ENCODE measurements around the gene MCEMP1.
A peak's percentile ranks its signal among the peaks of the same experiment; 100 is the strongest.

The MCEMP1 gene, protein sequence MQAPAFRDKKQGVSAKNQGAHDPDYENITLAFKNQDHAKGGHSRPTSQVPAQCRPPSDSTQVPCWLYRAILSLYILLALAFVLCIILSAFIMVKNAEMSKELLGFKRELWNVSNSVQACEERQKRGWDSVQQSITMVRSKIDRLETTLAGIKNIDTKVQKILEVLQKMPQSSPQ

DNA sequence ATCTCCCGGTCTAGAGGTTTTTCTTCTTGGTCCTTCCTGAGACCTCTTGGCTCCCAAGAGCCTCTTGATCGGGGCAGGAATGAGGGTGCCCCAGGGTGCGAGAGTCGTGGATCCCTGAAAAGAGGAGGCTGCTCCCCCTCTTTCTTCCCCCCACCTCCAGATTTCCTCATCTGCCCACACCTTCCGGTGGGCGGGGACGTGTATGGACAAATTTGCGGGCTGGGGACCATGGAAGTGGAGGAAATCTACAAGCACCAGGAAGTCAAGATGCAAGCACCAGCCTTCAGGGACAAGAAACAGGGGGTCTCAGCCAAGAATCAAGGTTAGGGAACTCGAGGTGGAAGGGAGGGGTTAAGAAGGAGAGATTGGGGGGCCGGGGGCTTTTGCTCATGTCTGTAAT lies at the start of gene MCEMP1:
MCEMP1 (plus strand) TSS at position 237 of the 400 bp plus-strand sequence; CDS start at position 268, 31 bp downstream.
- DNase-seq = no peak

DNA sequence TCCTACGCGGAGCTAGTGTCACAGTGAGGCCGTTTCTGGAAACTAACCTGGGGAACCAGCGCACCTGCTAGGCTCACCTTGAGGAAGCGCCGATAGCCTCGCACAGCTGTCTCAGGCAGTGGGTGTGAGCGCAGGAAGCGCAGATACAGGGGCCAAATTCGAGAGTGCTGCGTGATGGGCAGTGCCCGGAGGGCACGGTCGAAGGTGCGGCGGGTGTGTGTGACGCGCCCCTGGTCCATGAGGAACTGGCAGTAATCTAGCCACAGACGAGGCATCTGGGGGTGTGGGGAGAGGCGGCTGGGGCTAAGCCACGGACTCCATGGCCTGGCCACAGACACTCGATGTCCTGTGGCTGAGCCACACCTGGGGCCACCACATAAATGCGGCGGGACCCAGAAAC lies 49.7 kb upstream of the MCEMP1 start:
- DNase-seq = no peak

DNA sequence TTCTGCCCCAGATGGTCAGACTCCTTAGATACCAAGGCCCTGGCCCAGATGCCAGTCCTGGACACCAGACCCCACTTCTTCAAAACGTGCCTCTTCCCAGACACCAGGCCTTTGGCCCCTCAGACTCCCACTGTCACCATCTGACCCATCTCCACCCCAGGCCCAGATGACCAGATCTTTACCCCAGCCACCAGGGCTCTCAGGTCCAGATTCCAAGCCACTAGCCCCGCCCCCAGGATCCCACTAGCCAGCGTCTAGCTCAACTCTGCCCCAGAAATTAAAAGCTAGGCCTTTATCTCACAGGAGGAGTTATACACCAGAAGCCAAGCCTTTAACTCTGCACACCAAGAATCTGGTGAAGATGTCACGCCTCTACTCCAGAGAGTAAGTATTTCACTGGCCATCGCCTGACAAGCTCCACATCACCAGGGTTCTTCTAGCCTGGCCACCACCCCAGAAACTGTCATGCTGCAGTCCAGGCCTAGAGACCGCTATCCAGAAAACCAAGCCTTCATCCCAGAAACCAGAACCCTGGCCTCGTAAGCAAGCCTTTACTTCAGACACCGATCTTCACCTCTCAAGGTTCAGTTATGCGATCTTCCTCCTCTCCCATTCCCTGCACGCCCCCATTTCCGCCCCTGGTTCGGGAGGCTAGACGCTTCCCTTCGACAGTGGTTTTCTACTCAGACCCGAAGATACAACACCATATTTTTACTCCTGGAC lies 48.1 kb upstream of the MCEMP1 start:
- DNase-seq = no peak

DNA sequence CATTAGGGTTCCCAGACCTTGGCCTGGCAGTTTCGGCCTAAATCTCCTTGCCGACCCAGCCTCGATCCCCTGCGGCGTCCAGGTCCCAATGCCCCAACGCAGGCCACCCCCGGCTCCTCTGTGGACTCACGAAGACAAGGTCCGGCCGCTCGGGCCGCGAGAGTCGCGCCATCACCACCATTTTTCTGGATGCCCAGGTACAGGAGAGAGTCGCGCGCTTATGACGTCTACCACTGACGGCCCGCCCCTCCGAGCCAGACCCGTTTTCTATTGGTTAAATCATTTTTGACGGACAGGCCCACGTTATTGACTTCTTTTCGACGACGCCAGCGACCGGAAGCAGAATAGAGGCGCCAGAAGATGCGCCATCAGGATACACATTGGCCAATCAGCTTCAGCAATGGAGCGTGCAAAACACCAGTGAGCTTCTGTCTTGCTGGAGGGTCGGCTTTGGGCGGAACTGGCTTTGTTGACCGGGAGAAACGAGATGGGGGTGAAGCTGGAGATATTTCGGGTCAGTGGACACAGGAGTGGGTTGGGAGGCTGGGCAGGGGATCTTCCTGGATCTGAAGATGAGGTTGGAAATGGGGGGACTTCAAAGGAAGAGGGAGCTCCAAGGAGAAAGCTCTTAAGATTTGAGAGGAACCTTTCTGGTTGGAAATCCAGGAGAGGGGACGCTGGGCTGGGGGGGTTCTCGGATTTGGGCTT lies 47.4 kb upstream of the MCEMP1 start, which contains the start of the genes PET100 and XAB2:
PET100 (plus strand) TSS at position 447 of the 708 bp plus-strand sequence; CDS start at position 488, 41 bp downstream.
XAB2 (minus strand) TSS at position 199 of the 708 bp plus-strand sequence; CDS start at position 181, 18 bp downstream.
- peak; percentile 93 for DNase-seq

DNA sequence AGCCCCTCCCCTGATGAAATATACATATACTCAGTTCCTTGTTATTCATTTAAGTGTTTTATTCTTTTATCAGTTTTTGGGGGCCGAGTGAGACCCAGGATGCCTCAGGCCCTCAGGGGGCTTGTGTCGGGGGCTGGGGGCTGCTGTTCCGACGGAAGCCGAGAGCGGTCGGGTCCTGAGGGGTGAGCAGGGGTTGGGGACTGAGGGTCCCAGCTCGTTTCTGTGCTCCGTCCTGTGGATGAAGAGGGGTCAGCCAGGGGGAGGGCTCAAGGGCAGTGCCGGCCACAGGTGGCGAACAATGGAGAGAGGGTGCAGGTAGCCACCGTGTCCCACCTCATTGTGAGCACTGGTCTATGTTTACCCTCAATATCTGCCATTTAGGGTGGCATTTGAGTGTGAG lies 45.3 kb upstream of the MCEMP1 start:
- no peak for DNase-seq

DNA sequence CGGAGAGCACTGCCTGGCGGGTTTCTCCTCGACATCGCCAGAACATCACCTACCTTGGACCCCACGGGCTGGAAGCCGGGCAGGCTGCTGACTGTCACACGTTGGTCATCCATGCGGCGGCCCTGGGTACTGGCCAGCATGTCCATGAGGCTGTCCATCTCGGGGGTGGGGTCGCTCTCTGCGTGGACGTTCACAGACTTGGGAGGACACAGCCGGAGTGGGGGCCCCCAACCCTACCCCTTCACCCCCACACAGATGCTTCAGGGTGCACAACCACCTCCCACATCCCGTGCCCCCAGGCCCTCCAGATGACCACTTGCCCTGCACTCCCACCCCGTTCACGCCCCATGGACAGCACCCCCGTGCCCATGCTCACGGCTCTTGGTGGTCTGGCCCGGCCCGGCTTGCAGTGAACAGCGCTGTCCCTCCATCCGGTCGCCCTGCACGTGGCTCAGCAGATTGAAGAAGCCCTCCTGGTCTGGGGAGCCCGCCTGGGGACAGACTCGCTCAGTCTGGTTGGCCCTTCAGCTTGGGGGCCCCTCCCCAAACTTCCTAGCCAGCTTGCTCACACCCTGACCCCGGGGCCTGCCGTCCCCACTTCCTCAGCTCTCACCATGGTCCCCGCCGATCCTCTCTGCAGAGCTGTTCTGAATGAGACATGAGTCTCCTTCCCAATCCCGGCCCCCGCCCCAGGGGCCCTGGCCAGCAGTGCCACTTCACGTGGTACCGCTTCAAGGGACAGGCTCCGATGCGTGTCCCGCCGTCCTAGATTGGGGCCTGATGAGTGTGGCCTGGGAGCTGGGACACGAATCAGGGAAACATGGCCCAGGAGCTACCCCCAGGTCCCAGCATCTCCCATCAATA lies 44.3 kb upstream of the MCEMP1 start:
- DNase-seq = no peak

DNA sequence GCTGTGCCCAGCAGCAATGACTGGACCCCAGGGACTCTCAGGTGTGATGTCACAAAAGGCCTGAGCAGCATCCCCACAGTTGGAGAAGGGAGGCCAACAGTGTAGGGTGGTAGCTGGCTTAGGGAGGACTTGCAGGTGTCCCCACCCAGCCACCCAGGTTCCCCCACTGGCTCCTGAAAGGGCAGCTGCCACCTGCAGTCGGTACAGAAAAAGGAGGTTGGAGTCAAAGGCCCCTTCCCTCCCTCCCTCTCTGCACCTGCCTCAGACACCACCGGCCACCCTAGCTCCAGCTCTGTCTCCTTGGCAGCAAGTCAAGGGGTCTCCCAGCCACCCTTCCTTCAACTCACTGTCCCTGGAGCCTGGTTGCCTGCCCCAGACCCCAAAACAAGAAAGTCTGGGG lies 43.2 kb upstream of the MCEMP1 start, which contains the start of gene PCP2:
PCP2 (minus strand) TSS at position 22 of the 400 bp plus-strand sequence. CDS start 262 bp downstream, outside the sequence.
- DNase-seq = no peak

DNA sequence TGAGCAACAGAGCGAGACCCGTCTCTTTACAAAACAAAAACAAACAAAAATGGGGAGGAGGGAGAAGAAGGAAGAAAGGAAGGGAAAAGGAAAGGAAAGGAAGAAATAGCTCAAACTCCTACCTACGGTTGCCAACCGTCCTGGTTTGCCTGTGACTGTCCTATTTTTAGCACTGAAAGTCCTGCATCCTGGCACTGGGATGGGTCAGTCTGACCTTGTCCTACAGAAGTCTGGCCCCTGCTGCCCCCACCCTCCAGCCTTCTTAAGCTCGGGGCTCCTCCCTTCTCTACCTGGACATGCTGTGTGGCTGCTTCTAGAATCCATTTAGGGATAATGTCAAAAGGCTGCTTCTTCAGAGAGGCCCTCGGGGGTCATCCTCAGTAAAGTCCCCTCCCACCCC lies 41.2 kb upstream of the MCEMP1 start:
- DNase-seq = no peak

DNA sequence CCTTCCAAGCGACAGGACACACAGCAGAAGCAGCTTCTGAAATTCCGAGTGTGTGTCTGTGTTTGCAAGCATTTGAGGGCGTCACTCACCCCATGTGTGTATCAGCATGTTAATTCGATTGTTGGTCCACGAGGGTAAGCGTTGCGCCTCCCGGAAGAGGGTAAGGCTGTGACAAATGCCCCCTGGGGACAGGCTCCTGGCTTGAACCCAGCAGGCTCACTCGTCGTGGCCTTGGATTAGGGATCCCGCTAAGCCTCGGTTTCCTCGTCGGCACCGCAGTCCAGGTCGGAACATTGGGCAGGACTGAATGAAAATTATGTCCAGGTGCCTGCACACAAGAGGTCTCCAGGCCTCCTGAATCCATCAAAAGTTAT lies 40.6 kb upstream of the MCEMP1 start:
- no peak for DNase-seq

DNA sequence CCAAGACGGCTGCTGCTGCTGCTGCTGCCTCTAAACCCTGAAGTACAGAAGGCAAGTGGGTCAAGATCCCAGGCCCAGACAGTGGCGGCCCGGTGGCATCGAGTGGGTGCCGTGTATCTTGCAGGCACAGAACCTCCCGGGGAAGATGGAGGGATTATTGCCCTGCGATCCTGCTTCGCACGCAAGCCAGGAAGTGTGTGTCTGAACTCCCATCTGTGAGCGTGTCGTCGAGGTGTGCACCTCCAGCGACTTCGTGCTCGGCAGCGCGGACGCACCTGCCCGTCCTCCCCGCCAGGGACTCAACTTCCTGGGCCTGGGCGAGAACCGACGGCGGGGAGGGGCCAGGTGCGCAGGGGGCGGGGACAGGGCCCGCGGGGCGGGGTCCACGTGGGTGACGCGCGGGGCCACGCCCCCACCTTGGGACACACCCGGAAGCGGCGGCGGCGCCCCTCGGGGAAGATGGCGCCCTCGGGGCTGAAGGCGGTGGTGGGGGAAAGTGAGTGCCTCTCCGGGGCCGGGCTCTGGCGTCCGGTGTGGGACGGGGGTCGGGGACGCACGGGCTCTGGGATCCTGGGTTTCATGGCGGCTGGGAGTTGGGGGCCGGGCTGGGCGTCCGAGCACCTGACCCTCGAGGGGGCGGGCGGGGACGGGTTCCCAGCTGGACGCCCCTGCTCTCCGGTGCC lies 40.1 kb upstream of the MCEMP1 start, which contains the start of gene STXBP2:
STXBP2 (plus strand) TSS at position 420 of the 683 bp plus-strand sequence; CDS start at position 460, 40 bp downstream.
- DNase-seq = peak; percentile 11

DNA sequence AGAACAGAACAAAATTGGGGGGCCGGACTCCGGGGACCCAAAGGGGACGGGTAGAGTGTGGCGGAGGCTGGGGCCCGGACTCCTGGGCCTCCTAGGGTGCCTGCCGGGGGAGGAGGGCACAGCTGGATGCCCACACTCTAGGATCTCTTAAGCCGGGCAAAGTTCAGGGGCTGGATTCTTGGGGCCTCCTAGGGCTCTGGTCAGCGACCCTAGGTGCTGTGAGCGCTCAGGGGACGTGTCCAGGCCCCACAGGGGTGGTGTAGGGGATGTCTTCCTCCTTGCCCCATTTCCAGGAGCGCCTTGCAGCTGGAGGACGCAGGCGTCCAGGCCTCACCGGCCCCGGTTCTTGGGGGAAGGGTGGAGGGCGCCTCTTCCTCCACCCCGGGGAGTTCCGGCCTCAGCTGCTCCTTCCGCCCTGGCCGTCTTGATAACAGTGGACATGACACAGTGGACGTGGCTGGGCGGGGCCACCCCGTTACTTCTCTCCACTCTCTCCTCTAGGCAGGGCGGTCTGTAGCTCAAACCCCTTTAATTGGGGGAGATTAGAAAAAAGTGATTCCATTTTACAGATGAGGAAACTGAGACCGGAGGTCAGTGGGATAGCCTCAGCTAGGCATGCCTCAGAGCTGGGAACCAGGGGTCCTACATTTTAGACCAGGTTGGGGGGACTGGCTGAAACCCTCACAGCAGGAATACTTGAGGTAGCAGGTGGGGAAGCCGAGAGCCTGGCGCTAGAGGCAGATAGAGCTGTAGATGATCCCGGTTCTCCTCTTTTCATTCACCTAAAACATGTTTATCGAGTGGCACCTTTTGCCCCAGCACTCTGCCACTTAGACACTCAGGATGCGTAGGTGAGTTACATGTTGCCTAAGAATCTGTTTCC lies 39.3 kb upstream of the MCEMP1 start:
- DNase-seq = no peak

DNA sequence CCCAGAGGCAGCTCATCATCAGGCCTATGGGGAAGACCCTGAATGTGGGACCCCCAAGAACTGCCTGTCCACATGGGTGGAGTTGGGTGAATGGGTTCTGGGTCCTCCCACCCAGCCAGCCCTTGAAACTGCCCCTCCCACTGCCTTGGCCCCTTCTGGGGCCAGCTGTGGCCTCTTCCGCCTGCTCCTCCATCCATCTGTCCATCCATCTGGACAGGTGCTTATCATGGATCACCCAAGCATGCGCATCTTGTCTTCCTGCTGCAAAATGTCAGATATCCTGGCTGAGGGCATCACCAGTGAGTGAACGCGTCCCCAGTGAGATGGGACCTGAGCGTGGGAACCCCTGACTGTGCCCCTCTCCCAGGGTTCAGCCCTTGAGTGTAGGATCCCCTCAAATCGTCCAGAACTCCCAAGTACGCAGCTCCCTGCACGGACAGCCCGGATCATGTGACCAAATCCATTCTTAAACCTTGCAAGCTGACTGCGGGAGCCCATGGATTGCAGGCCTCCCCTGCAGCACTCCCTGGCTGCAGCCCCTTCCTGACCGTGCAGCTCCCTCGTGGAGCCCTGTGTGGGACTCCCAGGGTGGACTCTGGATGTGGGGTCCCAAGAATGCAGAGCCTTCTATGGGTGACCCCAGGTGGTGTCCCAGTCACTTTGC lies 38.0 kb upstream of the MCEMP1 start:
- DNase-seq = no peak

DNA sequence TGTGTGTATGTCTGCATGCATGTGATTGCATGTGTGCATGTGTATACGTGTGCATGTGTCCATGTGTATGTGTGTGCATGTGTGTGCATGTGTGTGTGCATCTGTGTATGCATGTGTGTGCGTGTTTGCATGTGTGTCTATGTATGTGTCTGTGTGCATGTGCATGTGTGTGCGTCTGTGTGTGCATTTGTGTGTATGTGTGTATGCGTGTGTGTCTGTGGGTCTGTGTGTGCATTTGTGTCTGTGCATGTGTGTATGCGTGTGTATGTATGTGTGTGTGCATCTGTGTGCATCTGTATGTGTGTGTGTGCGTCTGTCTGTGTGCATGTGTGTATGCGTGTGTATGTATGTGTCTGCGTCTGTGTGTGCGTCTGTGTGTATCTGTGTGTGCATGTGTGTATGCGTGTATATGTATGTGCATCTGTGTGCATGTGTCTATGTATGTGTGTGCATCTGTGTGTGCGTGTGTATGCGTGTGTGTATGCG lies 37.0 kb upstream of the MCEMP1 start:
- DNase-seq = no peak

DNA sequence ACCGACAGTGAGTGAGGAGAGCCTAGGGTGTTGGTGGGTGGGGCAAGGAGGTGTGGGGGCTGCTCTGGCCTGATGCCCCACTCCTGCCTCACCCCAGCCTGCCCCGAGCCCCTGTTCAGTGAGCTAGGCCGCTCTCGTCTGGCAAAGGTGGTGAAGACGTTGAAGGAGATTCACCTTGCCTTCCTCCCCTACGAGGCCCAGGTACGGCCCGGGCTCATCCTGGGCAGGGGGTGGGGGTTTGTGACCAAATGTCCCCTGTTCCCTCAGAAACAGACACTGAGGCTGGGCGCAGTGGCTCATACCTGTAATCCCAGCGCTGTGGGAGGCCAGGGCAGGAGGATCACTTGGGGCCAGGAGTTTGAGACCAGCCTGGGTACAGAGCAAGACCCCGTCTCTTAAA lies 36.1 kb upstream of the MCEMP1 start:
- no peak for DNase-seq

DNA sequence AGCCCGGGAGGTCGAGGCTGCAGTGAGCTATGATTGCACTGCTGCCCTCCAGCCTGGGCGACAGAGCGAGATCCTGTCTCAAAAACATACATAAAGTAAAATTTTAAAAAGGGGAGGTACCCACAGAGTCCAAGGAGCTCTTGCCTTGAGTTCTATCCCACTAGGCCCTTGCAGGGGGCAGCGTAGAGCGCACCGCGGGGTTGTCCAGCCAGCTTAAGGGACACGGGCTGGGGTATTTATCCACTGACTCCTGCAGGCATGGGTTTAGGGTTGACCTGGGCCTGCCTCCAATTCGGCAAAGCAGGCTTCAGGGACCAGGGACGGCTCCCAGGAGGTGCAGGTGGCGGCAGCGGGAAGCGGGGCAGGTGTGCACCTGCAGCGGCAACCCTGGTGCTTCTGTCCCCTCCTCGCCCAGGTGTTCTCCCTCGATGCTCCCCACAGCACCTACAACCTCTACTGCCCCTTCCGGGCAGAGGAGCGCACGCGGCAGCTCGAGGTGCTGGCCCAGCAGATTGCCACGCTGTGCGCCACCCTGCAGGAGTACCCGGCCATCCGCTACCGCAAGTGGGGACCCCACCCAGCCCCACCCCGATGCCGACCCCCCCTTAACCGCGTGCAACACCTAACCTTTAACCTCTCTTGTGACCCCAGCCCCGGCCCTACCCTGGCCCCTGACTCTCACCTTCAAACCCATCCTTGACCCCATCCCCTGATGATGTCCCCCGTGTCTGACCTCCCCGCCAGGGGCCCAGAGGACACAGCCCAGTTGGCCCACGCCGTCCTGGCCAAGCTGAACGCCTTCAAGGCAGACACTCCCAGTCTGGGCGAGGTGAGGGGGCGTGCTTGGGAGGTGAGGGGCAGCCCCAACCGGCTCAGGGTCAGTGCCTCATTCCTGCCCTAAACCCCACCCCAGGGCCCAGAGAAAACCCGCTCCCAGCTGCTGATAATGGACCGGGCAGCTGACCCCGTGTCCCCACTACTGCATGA lies 35.3 kb upstream of the MCEMP1 start:
- DNase-seq = no peak

DNA sequence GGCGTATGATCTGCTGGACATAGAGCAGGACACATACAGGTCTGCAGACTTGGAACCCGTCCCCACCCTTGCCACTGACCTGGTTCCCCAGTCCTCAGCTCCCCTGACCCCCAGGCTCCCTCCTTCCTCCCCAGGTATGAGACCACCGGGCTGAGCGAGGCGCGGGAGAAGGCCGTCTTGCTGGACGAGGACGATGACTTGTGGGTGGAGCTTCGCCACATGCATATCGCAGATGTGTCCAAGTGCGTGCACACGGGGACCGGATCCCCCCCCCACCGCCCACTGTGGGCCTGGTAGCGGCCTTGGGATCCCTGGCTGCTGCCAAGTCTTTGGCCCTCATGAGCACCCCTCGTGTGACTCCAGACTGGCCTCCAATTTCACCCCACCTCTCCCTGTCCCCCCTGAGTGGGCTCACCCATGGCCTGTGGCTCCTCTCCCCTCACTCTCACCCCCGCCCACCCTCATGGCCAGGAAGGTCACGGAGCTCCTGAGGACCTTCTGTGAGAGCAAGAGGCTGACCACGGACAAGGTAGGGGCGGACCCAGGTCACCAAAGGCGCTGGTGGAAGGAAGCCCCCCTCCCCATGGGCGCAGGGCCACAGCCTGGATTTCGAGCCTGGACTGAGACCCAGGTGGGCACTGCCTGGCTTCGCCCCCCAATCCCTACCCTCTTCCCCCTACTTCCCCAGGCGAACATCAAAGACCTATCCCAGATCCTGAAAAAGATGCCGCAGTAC lies 34.4 kb upstream of the MCEMP1 start:
- DNase-seq = no peak

DNA sequence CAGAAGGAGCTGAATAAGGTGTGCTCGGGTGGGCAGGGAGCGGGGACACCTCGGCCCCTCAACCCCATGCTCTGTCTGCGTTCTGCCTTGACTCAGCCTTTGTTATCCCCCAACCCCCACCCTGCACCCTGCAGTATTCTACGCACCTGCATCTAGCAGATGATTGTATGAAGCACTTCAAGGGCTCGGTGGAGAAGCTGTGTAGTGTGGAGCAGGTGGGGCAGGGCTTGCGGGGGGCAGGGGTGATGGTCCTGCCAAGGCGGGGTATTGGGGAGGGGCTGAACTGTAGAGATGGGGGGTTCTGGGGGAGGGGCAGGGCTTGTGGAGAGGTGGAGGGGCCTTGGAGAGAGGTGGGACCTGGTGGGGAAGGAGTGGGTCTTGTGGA lies 33.9 kb upstream of the MCEMP1 start:
- no peak for DNase-seq

All from NCI-H526 treated with DMSO at 0.1 percent for 48 hours (cell line).